Endothelial cell of umbilical vein (primary cell): ENCODE results near the gene RIMBP2.

ENCODE experiments used
- CTCF ChIP-seq, 2 donors: IDR thresholded peaks; 1 replicate in 1 of 2; 2 replicates in 1 of 2; pipeline ENCODE4 v1.5.1; 2011; ENCODE audit warnings: low read length in 2 of 2, mild to moderate bottlenecking in 2 of 2, moderate library complexity in 2 of 2, control low read depth in 1 of 2, inconsistent platforms in 1 of 2, low read depth in 1 of 2; ENCODE audit not compliant: insufficient read depth in 1 of 2; ENCODE audit errors: extremely low read depth in 1 of 2
- EZH2 ChIP-seq: IDR thresholded peaks from 2 replicates; pipeline ENCODE4 v1.6.1; 2012; ENCODE audit warnings: borderline replicate concordance, low read depth, mild to moderate bottlenecking, moderate library complexity, low read length, inconsistent platforms; ENCODE audit not compliant: severe bottlenecking
- MAX ChIP-seq: IDR thresholded peaks from 2 replicates; pipeline ENCODE4 v1.6.1; 2011; ENCODE audit not compliant: insufficient read depth, insufficient read length
- POLR2A ChIP-seq: IDR thresholded peaks from 2 replicates; pipeline ENCODE4 v1.6.1; 2012; ENCODE audit warnings: low read depth, mild to moderate bottlenecking, control low read depth, low read length

- TF ChIP-seq CTCF (IDR thresholded peaks at IDR 0.05; ENCODE audit: extremely low read depth in 1 of 2, insufficient read depth in 1 of 2, low read depth in 1 of 2, low read length in 2 of 2) (no peak), POLR2A (no peak), EZH2 (no peak), MAX (no peak)
Measured at GRCh38 chr12:130627175-130627574, 88.9 kb downstream of the RIMBP2 start.
